ENCODE results near the gene GAB1. TPM values are rescaled to one million over a fixed set of nuclear protein-coding genes. Genes with fewer than 3 reads are reported as not detected.

GAB1 gene
- total and polyA plus RNA-seq, 2 donors (not counting 1 experiment from before 2014, with no cell fraction given), result 4.7 to 10.8 TPM

DNA sequence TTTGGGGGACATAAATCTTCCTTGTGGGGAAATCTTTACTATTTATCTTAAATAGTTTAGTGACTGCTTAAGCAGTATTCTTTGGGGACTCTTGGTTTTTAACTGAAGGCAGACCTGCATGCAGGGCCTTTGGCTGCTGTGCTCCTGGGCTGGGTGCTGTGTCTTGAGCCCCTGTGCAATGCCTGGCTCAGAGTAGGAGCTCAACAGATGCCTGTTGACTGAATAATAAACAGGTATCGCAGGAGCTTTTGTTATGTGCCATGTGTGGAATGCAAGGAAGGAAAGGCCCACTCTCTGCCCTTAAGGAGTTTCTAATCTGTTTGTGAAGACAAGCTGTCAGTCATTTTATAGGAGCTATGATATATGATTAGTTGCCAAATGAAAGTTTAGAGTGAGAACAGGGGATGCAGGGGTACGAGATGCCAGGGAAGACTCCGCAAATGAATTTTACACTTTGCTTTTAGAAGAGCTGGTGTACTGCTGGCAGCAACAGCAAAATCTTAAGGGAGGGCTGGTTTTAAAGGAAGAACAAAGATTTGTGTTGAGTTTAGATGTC is 6.7 kb downstream of the GAB1 start:
- H3K9me3 ChIP-seq (ENCODE audit: control extremely low read depth in 1 of 3, control insufficient read depth in 2 of 3, insufficient read depth in 1 of 3, low read length in 2 of 3), result no peaks in the 10 kb centered on the region
- Mint-ChIP-seq H3K4me3 (no peak overlapping the region), H3K27ac (no peak overlapping the region), H3K9me3 (ENCODE audit: insufficient read depth) (no peaks in the 10 kb centered on the region), H3K4me1 (peaks cover 17% of the 10 kb centered on the region), H3K27me3 (peaks cover 16% of the 10 kb centered on the region)
- no peak overlapping the region for H2AFZ ChIP-seq (ENCODE audit: insufficient read depth, low read depth, low read length, poor library complexity, severe bottlenecking)
- intact Hi-C loops (cut with micrococcal nuclease), result no loop called here
- H3K9ac ChIP-seq (ENCODE audit: low read length), result no peak overlapping the region
- no peak overlapping the region for H3K27ac ChIP-seq (ENCODE audit: low read length in 2 of 2)
- H3K4me2 ChIP-seq (replicated peaks; ENCODE audit: low read depth, low read length, poor library complexity, severe bottlenecking), result no peak overlapping the region
- no peak for TF ChIP-seq EZH2 (IDR thresholded peaks at IDR 0.05; ENCODE audit: borderline replicate concordance, insufficient read depth, low read depth, low read length, poor library complexity, severe bottlenecking)
- TF ChIP-seq, protein P1, sequence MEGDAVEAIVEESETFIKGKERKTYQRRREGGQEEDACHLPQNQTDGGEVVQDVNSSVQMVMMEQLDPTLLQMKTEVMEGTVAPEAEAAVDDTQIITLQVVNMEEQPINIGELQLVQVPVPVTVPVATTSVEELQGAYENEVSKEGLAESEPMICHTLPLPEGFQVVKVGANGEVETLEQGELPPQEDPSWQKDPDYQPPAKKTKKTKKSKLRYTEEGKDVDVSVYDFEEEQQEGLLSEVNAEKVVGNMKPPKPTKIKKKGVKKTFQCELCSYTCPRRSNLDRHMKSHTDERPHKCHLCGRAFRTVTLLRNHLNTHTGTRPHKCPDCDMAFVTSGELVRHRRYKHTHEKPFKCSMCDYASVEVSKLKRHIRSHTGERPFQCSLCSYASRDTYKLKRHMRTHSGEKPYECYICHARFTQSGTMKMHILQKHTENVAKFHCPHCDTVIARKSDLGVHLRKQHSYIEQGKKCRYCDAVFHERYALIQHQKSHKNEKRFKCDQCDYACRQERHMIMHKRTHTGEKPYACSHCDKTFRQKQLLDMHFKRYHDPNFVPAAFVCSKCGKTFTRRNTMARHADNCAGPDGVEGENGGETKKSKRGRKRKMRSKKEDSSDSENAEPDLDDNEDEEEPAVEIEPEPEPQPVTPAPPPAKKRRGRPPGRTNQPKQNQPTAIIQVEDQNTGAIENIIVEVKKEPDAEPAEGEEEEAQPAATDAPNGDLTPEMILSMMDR (IDR thresholded peaks at IDR 0.05), result no peak
- POLR2A ChIA-PET, result interaction anchor here (0.6 kb wide), 1 partner anchor 9 kb away, joined by 3 read pairs; no protein-coding TSS in a partner anchor
- no peaks in the 10 kb centered on the region for H4K20me1 ChIP-seq (ENCODE audit: control insufficient read depth, insufficient read depth, low read length, poor library complexity, severe bottlenecking)
- no peak for DNase-seq
- WGBS (ENCODE audit: insufficient coverage), result 100% methylated on average over 3 of the region's 3 CpGs
- H3K4me3 ChIP-seq (ENCODE audit: control extremely low read depth in 1 of 5, extremely low read depth in 1 of 5, insufficient read depth in 1 of 5, low read depth in 2 of 5, low read length in 4 of 5), result no peak overlapping the region
- ATAC-seq (ENCODE audit: low read depth), result no peak
- CTCF ChIA-PET, result no interaction called here
- peaks cover 0 to 8% of the 10 kb centered on the region in 2 donors for H3K4me1 ChIP-seq (ENCODE audit: control insufficient read depth in 2 of 2, insufficient read depth in 2 of 2, low read length in 2 of 2)
- H3K79me2 ChIP-seq (ENCODE audit: control insufficient read depth, insufficient read depth, low read length), result peaks cover 47% of the 10 kb centered on the region
- H3K36me3 ChIP-seq (replicated peaks in 1 of 2; ENCODE audit: control extremely low read depth in 1 of 2, control insufficient read depth in 1 of 2, extremely low read depth in 1 of 2, insufficient read depth in 2 of 2, low read length in 1 of 2), result no peaks in the 10 kb centered on the region
- no peaks in the 10 kb centered on the region for H3K27me3 ChIP-seq (replicated peaks in 1 of 4; ENCODE audit: control extremely low read depth in 1 of 4, control insufficient read depth in 3 of 4, insufficient read depth in 4 of 4, low read length in 3 of 4)

DNA sequence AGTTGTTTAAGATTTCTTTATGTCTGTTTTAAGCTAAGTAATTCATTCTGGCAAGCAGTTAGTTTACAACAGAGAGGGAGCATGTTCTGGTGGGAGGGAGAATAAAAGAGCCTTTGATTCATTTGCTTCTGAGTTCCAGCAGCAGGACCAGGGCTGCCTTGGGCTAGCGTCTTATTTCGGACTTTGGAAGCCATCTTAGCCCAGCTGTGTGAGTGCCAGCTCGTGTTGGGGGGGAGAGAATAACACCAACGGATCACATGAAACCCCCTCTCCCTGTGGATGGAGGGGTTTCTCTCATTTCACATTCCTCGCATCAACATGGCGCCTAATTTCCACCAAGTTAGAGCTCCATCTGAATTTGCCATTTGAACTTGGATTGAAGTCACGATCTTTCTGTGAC is 7.4 kb downstream of the GAB1 start:
- WGBS (ENCODE audit: insufficient coverage), result 100% methylated on average over 3 of the region's 7 CpGs
- POLR2A ChIA-PET, result no interaction called here

More for the DNA sequence above, 7.4 kb downstream of the GAB1 start:
- H3K36me3 ChIP-seq (replicated peaks in 1 of 2; ENCODE audit: control extremely low read depth in 1 of 2, control insufficient read depth in 1 of 2, extremely low read depth in 1 of 2, insufficient read depth in 2 of 2, low read length in 1 of 2), result no peaks in the 10 kb centered on the region
- peaks cover 14% of the 10 kb centered on the region for H3K4me1 Mint-ChIP-seq
- peaks cover 9% of the 10 kb centered on the region for H3K27me3 Mint-ChIP-seq
- intact Hi-C loops (cut with micrococcal nuclease), result no loop called here
- ATAC-seq (ENCODE audit: low read depth) (no peak), DNase-seq (no peak)
- CTCF ChIA-PET, result interaction anchor here (0.9 kb wide), 1 partner anchor 31 kb away, joined by 3 read pairs; no protein-coding TSS in a partner anchor
- H2AFZ ChIP-seq (ENCODE audit: insufficient read depth, low read depth, low read length, poor library complexity, severe bottlenecking), result no peak overlapping the region
- H3K27ac Mint-ChIP-seq, result no peak overlapping the region
- H3K27me3 ChIP-seq (replicated peaks in 1 of 4; ENCODE audit: control extremely low read depth in 1 of 4, control insufficient read depth in 3 of 4, insufficient read depth in 4 of 4, low read length in 3 of 4), result no peaks in the 10 kb centered on the region
- no peak overlapping the region for H3K27ac ChIP-seq (ENCODE audit: low read length in 2 of 2)
- no peak overlapping the region for H3K4me3 ChIP-seq (ENCODE audit: control extremely low read depth in 1 of 5, extremely low read depth in 1 of 5, insufficient read depth in 1 of 5, low read depth in 2 of 5, low read length in 4 of 5)
- H3K9ac ChIP-seq (ENCODE audit: low read length), result no peak overlapping the region
- TF ChIP-seq EZH2 (IDR thresholded peaks at IDR 0.05; ENCODE audit: borderline replicate concordance, insufficient read depth, low read depth, low read length, poor library complexity, severe bottlenecking), result no peak
- TF ChIP-seq, protein P1 (IDR thresholded peaks at IDR 0.05), result no peak
- no peak overlapping the region for H3K4me2 ChIP-seq (replicated peaks; ENCODE audit: low read depth, low read length, poor library complexity, severe bottlenecking)
- H4K20me1 ChIP-seq (ENCODE audit: control insufficient read depth, insufficient read depth, low read length, poor library complexity, severe bottlenecking), result no peaks in the 10 kb centered on the region
- H3K4me3 Mint-ChIP-seq, result no peak overlapping the region
- peaks cover 44% of the 10 kb centered on the region for H3K79me2 ChIP-seq (ENCODE audit: control insufficient read depth, insufficient read depth, low read length)
- H3K9me3 ChIP-seq (ENCODE audit: control extremely low read depth in 1 of 3, control insufficient read depth in 2 of 3, insufficient read depth in 1 of 3, low read length in 2 of 3), result no peaks in the 10 kb centered on the region
- peaks cover 0 to 6% of the 10 kb centered on the region in 2 donors for H3K4me1 ChIP-seq (ENCODE audit: control insufficient read depth in 2 of 2, insufficient read depth in 2 of 2, low read length in 2 of 2)
- no peaks in the 10 kb centered on the region for H3K9me3 Mint-ChIP-seq (ENCODE audit: insufficient read depth)
